IPS DF 6.9 (cell line): ENCODE measurements around the gene CLEC2D.
"Not testable (repeated sequence)": the region's sequence is repeated elsewhere in the genome, so short reads cannot be mapped to it uniquely, and the experiment has no call there.

Experiments
- DNase-seq: peaks from one replicate; pipeline ENCODE4 v3.0.0-alpha.2; 2013; ENCODE audit warnings: low read depth, low spot score
- H3K27ac ChIP-seq: one replicate; pipeline ENCODE4 v1.5.1; 2013; ENCODE audit warnings: low read length, control low read depth
- H3K27me3 ChIP-seq: 2 replicates; pipeline ENCODE4 v1.6.1; 2013; ENCODE audit warnings: mild to moderate bottlenecking, low read length; ENCODE audit not compliant: control insufficient read depth, insufficient read depth
- H3K36me3 ChIP-seq: 2 replicates; pipeline ENCODE4 v1.6.1; 2013; ENCODE audit warnings: low read length; ENCODE audit not compliant: control insufficient read depth, insufficient read depth
- H3K4me1 ChIP-seq: 2 replicates; pipeline ENCODE4 v1.6.1; 2013; ENCODE audit warnings: low read length; ENCODE audit not compliant: control insufficient read depth, insufficient read depth
- H3K4me3 ChIP-seq: 2 replicates; pipeline ENCODE4 v1.5.1; 2013; ENCODE audit warnings: mild to moderate bottlenecking, low read length
- H3K9me3 ChIP-seq: 2 replicates; pipeline ENCODE4 v1.6.1; 2013; ENCODE audit warnings: low read length, inconsistent platforms; ENCODE audit not compliant: control insufficient read depth, insufficient read depth
- WGBS: extraction: QIAGEN DNeasy Blood & Tissue Kit; methylation state at CpG from one replicate; pipeline ENCODE4 v1.1.7; 2013; ENCODE audit warnings: mixed read lengths, missing lambda C conversion rate; ENCODE audit not compliant: insufficient read length, insufficient coverage; 5-methylcytosine and 5-hydroxymethylcytosine counted together

CLEC2D gene

GRCh38 chr12:9682949-9683348 lies 13.4 kb downstream of the CLEC2D start:
- H3K4me1 ChIP-seq, DNase-seq, H3K27ac ChIP-seq, H3K27me3 ChIP-seq, H3K4me3 ChIP-seq, H3K36me3 ChIP-seq, H3K9me3 ChIP-seq: not testable (repeated sequence)
- no CpG with 5 or more reads among the region's 2 CpGs for WGBS

- no CpG with 5 or more reads among the region's 5 CpGs for WGBS
- not testable (repeated sequence) for H3K27ac ChIP-seq, H3K4me1 ChIP-seq, DNase-seq, H3K9me3 ChIP-seq, H3K36me3 ChIP-seq, H3K27me3 ChIP-seq, H3K4me3 ChIP-seq
Observed at GRCh38 chr12:9685366-9685765, 15.9 kb downstream of the CLEC2D start.

DNA sequence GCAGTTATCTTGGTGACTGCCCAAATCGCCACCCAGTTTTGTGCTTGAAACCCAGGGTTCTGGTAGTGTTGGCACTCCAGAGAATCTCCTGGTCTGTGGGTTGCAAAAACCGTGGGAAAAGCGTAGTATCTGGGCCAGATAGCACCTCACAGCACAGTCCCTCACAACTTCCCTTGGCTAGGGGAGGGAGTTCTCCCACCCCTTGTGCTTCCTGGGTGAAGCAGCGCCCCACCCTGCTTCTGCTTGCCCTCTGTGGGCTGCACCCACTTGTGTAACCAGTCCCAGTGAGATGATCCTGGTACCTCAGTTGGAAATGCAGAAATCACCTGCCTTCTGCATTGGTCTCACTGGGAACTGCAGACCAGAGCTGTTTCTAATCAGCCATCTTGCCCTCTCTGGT lies 16.4 kb downstream of the CLEC2D start:
- H3K27me3 ChIP-seq = no peaks in the 10 kb centered on the region
- no peak overlapping the region for H3K4me3 ChIP-seq
- H3K4me1 ChIP-seq = no peaks in the 10 kb centered on the region
- H3K36me3 ChIP-seq = no peaks in the 10 kb centered on the region
- no CpG with 5 or more reads among the region's 4 CpGs for WGBS
- H3K27ac ChIP-seq = no peak overlapping the region
- H3K9me3 ChIP-seq = no peaks in the 10 kb centered on the region
- no peak for DNase-seq

- no peaks in the 10 kb centered on the region for H3K36me3 ChIP-seq
- no peak for DNase-seq
- H3K4me1 ChIP-seq = no peaks in the 10 kb centered on the region
- no CpG with 5 or more reads among the region's 1 CpG for WGBS
- no peak overlapping the region for H3K27ac ChIP-seq
- no peak overlapping the region for H3K4me3 ChIP-seq
- no peaks in the 10 kb centered on the region for H3K27me3 ChIP-seq
- no peaks in the 10 kb centered on the region for H3K9me3 ChIP-seq
Observed at GRCh38 chr12:9687228-9687627, 17.7 kb downstream of the CLEC2D start.

- H3K9me3 ChIP-seq = no peaks in the 10 kb centered on the region
- H3K27ac ChIP-seq = no peak overlapping the region
- no peak overlapping the region for H3K4me3 ChIP-seq
- DNase-seq = no peak
- no peaks in the 10 kb centered on the region for H3K27me3 ChIP-seq
- no peaks in the 10 kb centered on the region for H3K4me1 ChIP-seq
- no peaks in the 10 kb centered on the region for H3K36me3 ChIP-seq
- no CpG with 5 or more reads among the region's 1 CpG for WGBS
Observed at GRCh38 chr12:9692909-9693308, 23.4 kb downstream of the CLEC2D start.

DNA sequence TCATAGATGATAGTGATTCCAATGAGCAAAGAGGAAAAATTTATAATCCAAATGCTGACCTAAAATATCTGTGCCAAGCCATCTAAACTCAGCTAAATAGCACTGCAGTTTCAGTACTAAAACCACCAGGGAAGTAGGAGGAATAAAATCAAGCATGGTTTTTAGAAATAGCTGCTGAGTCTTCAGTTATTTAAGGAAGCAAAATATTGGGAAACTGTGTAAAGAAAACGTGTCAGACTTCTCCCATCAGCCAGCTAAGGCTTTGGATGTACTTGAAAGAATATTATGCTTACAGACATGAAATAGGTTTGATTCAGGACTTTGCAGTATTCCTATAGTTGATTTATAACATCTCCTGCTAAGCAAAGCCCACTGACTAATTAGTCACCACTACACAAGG lies 24.7 kb downstream of the CLEC2D start:
- H3K4me1 ChIP-seq = no peaks in the 10 kb centered on the region
- H3K27ac ChIP-seq = no peak overlapping the region
- no CpG with 5 or more reads among the region's 1 CpG for WGBS
- no peak for DNase-seq
- no peaks in the 10 kb centered on the region for H3K27me3 ChIP-seq
- no peaks in the 10 kb centered on the region for H3K9me3 ChIP-seq
- no peaks in the 10 kb centered on the region for H3K36me3 ChIP-seq
- no peak overlapping the region for H3K4me3 ChIP-seq

- H3K27ac ChIP-seq, H3K4me1 ChIP-seq, H3K27me3 ChIP-seq, H3K36me3 ChIP-seq, DNase-seq, H3K4me3 ChIP-seq, H3K9me3 ChIP-seq: not testable (repeated sequence)
- WGBS = no CpG with 5 or more reads among the region's 9 CpGs
Observed at GRCh38 chr12:9695150-9695549, 25.6 kb downstream of the CLEC2D start.

DNA sequence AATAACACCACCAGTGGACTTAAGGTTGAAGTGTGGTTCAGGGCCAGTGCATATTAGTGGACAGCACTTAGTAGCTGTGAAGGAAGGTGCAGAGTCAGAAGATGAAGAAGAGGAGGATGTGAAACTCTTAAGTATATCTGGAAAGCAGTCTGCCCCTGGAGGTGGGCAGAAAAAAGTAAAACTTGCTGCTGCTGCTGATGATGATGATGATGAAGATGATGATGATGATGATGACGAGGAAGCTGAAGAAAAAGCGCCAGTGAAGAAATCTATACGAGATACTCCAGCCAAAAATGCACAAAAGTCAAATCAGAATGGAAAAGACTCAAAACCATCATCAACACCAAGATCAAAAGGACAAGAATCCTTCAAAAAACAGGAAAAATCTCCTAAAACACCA lies 26.1 kb downstream of the CLEC2D start:
- H3K9me3 ChIP-seq, H3K4me3 ChIP-seq, H3K4me1 ChIP-seq, H3K27me3 ChIP-seq, H3K36me3 ChIP-seq, H3K27ac ChIP-seq, DNase-seq: not testable (repeated sequence)
- no CpG with 5 or more reads among the region's 3 CpGs for WGBS

DNA sequence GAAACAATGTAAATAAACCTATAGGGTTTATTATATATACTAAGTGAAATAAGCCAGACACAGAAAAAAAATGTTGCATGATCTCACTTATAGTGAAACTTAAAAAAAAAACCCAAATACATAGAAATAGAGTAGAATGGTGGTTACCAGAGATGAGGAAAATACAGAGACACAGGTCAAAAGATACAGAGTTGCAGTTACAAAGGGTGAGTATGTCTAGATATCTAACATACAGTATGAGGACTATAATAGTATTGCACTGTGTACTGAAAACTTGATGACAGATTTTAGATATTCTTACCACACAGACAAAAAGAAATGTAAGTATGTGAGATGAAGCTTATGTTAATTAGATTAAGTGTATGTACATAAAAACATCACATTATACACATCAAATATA lies 28.1 kb downstream of the CLEC2D start:
- no peak overlapping the region for H3K27ac ChIP-seq
- H3K36me3 ChIP-seq = no peaks in the 10 kb centered on the region
- DNase-seq = no peak
- no peaks in the 10 kb centered on the region for H3K9me3 ChIP-seq
- no peaks in the 10 kb centered on the region for H3K4me1 ChIP-seq
- H3K27me3 ChIP-seq = no peaks in the 10 kb centered on the region
- no peak overlapping the region for H3K4me3 ChIP-seq

DNA sequence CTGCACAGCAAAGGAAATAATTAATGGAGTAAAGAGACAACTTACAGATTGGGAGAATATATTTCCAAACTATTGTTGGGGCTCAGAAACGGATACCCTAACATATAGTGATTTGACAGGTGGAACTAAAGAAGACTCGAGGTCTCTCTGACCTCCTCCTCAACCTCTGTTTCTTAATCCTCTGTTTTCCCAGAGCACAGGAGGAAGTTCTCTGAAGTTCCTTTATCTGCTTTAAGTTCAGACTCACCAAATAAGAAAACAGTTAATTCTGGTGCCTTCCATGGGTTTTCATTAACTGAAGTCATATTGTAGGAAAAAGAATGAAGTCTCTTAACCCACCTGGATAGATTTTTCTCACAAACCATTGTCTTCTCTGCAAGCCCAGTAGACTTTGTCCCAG lies 29.2 kb downstream of the CLEC2D start:
- no peak overlapping the region for H3K4me3 ChIP-seq
- H3K9me3 ChIP-seq = no peaks in the 10 kb centered on the region
- H3K27ac ChIP-seq = no peak overlapping the region
- WGBS = no CpG with 5 or more reads among the region's 2 CpGs
- H3K4me1 ChIP-seq = no peaks in the 10 kb centered on the region
- no peak for DNase-seq
- H3K36me3 ChIP-seq = no peaks in the 10 kb centered on the region
- no peaks in the 10 kb centered on the region for H3K27me3 ChIP-seq

DNA sequence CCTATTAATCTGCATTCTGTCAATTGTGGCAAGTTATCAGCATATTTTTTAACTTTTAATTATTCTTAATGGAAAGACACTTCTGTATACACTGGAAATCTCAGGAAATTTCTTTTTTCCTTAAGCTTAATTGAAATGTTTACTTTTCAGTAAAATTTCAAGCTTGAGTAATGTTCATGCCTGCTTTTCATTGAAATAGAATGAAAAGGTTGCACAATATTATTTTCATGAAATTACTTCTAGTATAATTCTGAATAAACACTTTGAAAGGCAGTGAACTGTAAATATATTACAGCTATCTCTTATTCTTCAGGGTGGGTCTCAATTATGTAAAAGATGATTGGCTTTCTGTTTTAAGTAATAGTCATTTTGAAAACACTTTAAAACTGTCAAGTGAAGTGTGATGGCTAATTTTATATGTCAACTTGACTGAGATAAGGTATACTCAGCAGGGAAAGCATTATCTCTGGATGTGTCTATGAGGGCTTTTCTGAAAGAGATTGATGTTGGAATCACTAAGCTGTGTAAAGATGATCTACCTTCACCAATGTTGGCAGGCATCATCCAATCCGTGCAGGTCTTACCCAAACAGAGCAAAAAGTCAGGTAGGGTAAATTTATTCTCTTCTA lies 29.9 kb downstream of the CLEC2D start:
- Histone ChIP-seq H3K27ac (no peak overlapping the region), H3K9me3 (no peaks in the 10 kb centered on the region), H3K36me3 (no peaks in the 10 kb centered on the region), H3K4me1 (no peaks in the 10 kb centered on the region), H3K4me3 (no peak overlapping the region), H3K27me3 (no peaks in the 10 kb centered on the region)
- DNase-seq = no peak
- no CpG with 5 or more reads among the region's 1 CpG for WGBS
